ENCODE measurements around the gene CDH22. TPM values are rescaled to one million over a fixed set of nuclear protein-coding genes. Genes with fewer than 3 reads are reported as not detected.

Gene CDH22
- total and polyA plus RNA-seq, 2 experiments from 2014 or later, result 0.08 to 0.10 TPM

GRCh38 chr20:46264391-46265266 is 43.7 kb downstream of the CDH22 start:
- H3K4me3 Mint-ChIP-seq, result no peak overlapping the region

More at GRCh38 chr20:46264391-46265266, 43.7 kb downstream of the CDH22 start:
- TF ChIP-seq ZNF462 (CRISPR knock-in tag; IDR thresholded peaks at IDR 0.05) (no peak), CREB1 (CRISPR knock-in tag; IDR thresholded peaks at IDR 0.05; ENCODE audit: low read depth) (no peak), POLR2AphosphoS5 (IDR thresholded peaks at IDR 0.05; ENCODE audit: low read depth) (no peak), ZNF114 (CRISPR knock-in tag; IDR thresholded peaks at IDR 0.05) (no peak), ETS1 (IDR thresholded peaks at IDR 0.05) (no peak), ZNF331 (CRISPR knock-in tag; IDR thresholded peaks at IDR 0.05; ENCODE audit: low read depth) (no peak), JUNB (IDR thresholded peaks at IDR 0.05; ENCODE audit: unreplicated experiment) (no peak), REST (IDR thresholded peaks at IDR 0.05; ENCODE audit: unreplicated experiment) (no peak), EZH2 (IDR thresholded peaks at IDR 0.05; ENCODE audit: low read depth, unreplicated experiment) (no peak), STAT1 (IDR thresholded peaks at IDR 0.05; ENCODE audit: unreplicated experiment) (no peak), CTCF (conservative IDR thresholded peaks at IDR 0.05; ENCODE audit: low read depth in 2 of 2) (no peak), EZH2phosphoT487 (IDR thresholded peaks at IDR 0.05; ENCODE audit: unreplicated experiment) (no peak)
- no peak overlapping the region for H3K27ac ChIP-seq (ENCODE audit: low read depth)
- H3K36me3 ChIP-seq (ENCODE audit: insufficient read depth), result no peaks in the 10 kb centered on the region
- H3K27me3 ChIP-seq (ENCODE audit: insufficient read depth), result no peaks in the 10 kb centered on the region
- H2AFZ ChIP-seq, result no peak overlapping the region
- no peaks in the 10 kb centered on the region for H3F3A ChIP-seq (replicated peaks; ENCODE audit: low read depth)
- no peaks in the 10 kb centered on the region for H3K36me3 Mint-ChIP-seq (ENCODE audit: low read depth)
- no peaks in the 10 kb centered on the region for H3K9me3 Mint-ChIP-seq
- H3K4me1 Mint-ChIP-seq, result no peaks in the 10 kb centered on the region; the same call in 1 of the 3 replicates
- no peak for ATAC-seq
- no peak overlapping the region for H3K4me2 ChIP-seq
- DNase-seq (ENCODE audit: low spot score), result no peak
- H3K27ac Mint-ChIP-seq, result no peak overlapping the region
- no peaks in the 10 kb centered on the region for H3K79me2 ChIP-seq (replicated peaks; ENCODE audit: insufficient read depth)
- peaks cover 6% of the 10 kb centered on the region for H3K27me3 Mint-ChIP-seq (ENCODE audit: insufficient read depth, low read depth, poor library complexity)
- H4K20me1 ChIP-seq (replicated peaks; ENCODE audit: insufficient read depth), result no peaks in the 10 kb centered on the region
- no peak overlapping the region for H3K4me3 ChIP-seq
- H3K9me2 ChIP-seq (ENCODE audit: insufficient read depth), result no peaks in the 10 kb centered on the region
- H3K4me1 ChIP-seq (ENCODE audit: insufficient read depth), result no peaks in the 10 kb centered on the region

All from GM23338 (cell line).